NCI-H446 (cell line): ENCODE measurements around the gene TBXAS1.

Experiments used
- DNase-seq, 2 experiments: peaks; one replicate each; lab custom pipeline; 2025; lab: John Stamatoyannopoulos, UW

TBXAS1 gene

DNA sequence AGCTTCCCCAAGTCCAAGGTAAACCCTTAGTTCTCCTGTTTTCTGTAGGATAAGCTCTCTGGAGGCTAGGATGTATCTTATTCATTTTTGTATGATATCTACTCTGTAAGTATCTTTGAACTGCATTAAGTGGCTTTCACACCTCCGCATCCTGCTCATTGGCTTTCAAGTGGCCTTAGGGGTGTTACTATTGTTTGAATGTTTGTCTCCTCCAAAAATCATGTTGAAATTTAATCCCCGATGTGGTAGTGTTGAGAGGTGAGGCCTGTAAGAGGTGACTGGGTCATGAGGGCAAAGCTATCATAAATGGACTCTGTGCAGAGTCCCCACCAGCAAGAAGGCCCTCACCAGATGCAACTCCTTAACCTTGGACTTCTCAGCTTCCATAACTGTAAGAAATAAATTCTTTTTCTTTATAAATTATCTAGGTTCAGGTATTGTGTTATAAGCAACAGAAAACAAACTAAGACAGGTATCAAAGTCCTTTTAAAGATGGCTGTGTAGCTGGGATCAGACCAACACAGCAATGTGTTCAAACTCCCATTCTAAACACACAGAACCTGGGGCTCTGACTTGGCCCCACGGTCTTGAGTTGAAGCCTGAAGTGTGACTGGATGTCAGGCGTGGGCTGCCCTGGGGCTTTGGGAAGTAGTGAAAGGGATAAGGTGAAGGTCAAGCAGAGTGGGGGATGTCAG lies 25.9 kb downstream of the TBXAS1 start:
- no peak for DNase-seq

DNA sequence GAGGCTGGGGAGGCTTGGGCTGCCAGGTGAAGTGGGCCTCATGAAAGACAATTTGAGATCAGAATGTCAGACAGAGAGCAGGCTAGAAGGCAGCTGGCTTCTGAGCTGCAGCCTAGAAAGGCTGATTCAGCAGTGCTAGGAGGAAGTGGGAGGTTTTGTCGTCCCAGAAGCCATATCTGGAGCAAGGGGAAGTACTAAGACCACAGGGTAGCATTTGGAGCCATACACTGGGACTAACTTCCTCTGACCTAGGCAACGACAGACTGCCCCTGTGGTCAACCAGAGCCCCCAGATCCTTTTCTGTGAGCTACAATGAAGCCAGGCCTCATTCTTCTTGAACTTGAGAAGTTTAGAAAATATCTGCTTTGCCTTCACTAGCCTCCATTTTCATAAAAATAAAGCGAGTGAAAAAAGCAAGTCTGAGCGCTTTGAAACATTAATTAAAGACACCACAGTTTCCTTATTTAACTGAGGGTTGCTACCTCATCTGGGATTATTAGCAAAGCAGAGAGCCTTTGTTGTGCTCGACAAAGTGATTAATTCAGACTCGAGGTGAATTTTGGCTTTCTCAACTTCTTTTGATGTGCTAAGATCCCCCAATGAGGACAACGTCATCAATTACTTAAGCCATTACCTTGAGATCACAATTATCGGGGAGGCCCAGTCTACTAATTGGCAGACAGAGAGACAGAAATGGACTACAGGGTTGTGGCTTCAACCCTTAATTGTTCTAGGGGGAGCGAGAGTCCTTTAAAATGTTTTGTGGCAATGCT lies 26.6 kb downstream of the TBXAS1 start:
- DNase-seq, result no peak

DNA sequence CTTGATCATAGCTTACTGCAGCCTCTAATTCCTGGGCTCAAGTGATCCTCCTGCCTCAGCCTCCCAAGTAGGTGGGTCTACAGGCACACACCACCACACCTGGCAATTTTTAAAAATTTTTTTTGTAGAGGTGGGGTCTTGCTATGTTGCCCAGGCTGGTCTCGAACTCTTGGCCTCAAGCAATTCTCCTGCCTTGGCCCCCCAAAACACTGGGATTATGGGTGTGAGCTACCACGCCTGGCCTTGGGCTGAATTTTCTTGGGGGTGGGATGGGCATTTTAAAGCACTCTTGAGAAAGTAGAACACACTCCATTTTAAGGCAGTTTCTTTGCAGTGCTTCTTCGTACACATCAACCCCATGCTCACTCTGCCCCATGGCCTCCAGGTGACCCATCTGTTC lies 28.7 kb downstream of the TBXAS1 start:
- DNase-seq, result no peak

DNA sequence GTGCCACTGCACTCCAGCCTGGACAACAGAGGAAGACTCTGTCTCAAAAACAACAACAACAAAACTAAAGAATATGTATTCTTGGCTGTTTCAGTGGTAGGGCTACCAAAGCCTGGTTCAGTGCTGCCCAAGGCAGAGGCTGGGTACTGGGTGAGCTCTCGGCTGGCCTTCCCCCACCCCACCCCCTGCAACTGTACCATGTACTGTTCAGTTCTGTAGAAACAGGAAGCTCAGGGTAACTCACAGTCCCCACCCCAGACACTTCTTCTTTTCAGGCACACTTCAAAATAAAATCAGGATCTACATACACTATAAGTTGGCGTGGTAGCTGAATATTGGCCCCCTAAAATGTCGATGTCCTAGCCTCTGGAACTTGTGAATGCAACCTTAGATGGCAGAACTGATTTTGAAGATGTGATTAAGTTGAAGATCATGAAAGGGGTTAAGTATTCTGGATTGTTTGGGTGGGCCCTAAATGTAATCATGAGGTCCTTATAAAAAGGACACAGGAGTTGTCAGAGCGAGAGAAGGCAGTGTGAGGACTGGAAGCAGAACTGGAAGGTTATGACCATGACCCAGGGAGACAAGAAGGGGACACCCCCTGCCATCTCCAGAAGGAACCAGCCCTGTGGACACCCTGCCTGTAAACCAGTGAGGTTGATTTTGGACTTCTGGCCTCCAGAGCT lies 31.2 kb downstream of the TBXAS1 start:
- DNase-seq, result no peak

DNA sequence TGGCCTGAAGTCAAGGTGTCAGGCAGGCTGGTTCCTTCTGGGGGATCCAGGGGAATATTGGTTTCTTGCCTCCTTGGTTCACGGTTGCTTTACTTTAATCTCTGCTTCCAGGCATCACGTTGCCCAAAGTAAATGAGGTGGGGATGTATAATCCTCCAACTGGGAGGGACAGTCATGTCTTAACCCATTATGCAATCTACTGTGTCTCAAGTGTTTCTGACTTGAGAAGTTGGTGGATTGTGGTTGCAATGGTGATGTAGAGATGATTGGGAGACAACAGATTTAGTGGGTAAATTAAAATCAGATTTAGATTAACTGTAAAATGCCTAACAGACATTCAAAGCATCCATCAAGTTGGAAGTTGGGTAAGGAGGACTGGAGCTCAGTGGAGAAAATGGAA lies 32.7 kb downstream of the TBXAS1 start:
- no peak for DNase-seq

DNA sequence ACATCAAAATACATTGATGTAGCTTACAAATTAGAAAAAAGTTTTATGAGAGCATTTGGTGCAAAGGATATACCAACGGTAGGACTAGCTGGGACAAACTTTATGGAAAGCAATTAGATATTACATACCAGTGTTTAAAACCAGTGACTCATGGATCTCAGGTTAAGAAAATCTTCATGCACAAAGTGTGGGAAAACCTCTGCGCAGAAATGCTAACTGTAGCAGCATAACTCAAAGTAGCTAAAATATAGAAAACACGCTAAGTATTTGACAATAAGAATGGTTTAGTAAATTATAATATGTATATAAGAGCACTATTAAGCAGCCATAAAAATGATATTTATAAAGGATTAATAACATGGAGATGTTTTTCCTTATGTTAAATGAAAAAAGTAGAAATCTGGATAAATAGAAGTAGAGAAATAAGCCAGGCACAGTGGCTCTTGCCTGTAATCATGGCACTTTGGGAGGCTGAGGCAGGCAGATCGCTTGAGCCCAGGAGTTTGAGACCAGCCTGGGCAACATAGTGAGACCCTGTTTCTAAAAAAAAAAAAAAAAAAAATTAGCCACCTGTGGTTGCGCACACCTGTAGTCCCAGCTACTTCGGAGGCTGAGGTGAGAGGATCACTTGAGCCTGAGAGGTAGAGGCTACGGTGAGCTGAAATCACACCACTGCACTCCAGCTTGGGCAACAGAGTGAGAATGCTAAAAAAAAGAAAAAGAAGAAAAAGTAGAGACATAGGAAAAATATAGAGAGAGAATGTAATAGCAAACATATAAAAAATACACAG lies 37.2 kb downstream of the TBXAS1 start:
- DNase-seq, result no peak

DNA sequence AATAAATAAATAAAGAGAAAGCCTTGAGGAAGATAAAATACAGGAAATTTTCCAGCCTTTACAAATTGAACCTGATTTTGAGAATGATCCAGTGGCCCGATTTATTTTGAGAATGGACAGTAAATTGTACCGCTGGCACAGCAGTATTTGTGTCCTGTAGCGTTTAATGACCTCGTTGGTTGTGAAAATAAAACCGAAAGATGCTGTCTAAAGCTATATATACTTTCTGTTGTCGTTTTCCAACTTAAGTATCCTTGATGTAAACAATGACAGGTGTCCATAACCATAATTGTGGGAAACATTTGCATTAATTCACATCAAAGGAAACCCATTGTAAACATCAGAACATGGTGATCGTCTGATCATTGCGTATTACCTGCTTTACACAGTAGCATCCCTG lies 38.8 kb downstream of the TBXAS1 start:
- DNase-seq, result no peak

DNA sequence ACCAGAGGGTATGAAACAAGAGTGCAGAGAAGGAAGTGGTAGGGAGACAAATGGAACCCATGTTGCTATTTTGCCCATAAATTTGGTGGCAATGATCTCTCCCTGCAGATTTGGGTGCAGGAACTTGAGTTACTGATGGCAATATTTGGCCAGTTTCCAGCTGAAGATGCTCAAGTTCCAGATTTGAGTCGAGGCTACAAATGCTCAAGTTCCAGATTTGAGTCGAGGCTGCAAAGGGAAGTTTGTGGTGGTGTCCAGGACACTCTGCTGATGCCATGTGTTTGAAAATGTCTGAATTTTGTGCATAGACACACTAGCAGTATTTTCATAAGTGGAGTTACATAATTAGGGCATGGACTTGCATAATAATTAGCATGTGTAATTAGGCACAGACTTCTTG lies 40.8 kb downstream of the TBXAS1 start:
- no peak for DNase-seq

DNA sequence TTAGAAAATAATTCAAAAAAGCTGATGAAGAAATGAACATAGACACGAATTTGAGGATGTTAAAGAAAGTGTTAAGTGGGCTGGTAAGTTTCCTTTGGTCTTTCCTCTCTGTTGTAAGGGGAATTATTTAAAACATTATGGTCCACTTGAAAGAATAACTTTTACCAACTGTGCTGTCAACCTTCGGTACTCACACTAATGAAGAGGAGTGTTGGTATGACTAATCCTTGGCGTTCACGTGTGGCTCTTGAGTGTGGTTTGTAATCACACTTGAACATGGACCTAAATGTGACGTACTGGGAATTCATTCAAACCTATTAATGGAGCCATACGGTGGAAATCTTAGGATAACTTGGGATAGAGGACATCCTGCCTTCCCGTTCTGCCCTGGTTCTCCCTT lies 41.3 kb downstream of the TBXAS1 start:
- DNase-seq, result no peak

DNA sequence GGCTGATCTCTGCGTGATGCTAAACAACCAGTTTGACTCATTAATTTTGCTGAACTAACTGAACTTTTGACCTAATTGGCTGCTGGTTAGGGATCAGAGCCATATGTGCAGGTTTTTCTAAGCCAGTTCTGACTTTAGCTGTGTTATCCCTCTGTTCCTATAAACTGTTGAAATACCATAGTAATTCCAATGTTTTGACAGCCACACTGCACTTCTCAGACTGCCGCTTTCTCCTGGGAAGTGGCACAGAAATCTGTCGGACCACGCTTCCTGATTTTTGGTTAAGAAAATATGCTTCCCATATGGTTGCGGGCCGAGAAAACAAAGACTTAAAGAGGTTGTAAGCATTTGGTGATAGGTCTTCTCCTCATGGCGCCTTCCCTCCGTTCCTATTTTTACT lies 42.3 kb downstream of the TBXAS1 start:
- DNase-seq, result no peak

DNA sequence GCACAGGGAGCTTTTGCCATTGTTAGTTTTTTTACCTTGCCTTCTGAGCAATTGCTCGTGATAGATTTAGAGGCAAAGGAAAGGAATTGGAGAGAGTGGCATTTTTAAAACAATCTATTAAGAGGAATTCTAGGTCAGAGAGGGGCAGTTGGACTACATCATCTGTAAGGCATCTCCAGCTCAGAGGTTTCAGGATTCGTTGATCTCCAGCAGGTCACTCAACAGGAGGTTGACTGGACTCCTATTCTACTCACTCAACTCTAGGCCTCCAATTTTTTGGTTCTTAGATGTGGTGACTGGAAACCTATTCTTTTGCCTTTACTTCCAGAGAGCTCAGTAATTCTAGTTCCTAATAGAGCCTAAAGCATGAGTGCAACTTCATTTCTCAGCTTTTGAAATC lies 42.8 kb downstream of the TBXAS1 start:
- DNase-seq, result no peak

DNA sequence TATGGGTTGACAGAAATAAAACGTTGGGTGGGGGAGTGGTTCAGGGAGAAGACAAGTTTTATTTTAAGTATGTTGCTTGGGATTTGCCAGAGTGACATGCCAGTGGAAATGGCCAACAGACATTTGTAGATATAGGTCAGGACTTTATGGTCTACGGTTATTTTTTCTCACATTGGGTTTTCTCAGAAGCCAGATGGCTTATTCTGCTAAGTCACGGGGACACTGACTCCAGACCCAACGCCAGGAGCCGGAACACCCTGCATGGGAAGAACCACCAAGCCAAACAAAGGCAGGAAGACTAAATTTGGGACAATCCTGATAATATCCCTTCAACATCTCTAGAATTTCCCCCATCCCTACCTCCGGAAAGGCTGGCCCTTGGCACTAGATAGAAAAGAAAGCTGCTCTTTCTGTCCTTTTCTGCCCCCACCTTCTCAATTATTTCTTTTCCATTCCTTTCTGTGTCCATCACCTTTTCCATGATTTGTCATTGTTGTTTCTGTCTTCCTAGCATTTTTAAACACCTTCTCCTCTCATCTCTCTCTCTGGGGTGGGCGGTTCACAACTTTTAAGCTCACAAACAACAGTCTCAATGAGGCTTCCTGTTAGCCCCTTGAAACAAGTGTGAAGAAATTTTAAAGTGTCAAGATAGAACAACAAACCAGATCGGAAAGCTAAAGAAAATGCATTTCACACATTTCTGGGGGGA lies 44.7 kb downstream of the TBXAS1 start:
- no peak for DNase-seq

DNA sequence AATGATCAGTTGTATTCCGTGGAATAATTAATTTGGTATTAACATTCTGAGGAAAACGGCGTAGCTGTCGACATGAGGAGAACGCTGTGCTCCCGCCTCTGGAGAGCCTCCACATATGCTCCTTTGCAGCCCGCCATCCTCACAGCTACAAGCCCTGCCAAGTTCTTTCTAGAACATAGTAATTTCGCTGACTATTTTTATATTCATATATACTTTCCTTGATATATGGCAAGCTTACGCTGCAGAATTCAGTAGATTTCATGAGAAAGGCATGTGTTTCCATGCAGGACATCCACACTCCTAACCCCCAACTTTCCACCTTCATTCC lies 45.2 kb downstream of the TBXAS1 start:
- DNase-seq, result no peak

DNA sequence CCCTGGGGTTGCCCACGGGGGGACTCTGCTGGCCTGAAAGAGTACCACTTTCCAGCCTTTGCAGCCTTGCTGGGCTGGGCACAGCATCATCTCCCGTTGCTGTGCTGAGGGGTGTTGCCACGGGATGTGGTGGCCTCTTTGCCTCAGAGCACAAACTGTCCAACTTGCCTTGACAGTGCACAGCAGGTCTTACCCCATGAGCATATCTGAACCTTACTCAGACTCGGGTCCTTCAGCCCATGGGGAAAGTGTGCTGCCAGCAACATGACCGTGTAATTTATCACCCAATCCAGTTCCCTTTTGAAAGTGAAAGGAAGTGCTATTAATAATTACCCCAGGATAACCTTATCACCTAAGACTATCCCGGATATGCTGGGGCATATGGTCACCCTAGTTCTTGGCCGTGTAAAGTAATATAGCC lies 46.8 kb downstream of the TBXAS1 start:
- DNase-seq, result no peak

DNA sequence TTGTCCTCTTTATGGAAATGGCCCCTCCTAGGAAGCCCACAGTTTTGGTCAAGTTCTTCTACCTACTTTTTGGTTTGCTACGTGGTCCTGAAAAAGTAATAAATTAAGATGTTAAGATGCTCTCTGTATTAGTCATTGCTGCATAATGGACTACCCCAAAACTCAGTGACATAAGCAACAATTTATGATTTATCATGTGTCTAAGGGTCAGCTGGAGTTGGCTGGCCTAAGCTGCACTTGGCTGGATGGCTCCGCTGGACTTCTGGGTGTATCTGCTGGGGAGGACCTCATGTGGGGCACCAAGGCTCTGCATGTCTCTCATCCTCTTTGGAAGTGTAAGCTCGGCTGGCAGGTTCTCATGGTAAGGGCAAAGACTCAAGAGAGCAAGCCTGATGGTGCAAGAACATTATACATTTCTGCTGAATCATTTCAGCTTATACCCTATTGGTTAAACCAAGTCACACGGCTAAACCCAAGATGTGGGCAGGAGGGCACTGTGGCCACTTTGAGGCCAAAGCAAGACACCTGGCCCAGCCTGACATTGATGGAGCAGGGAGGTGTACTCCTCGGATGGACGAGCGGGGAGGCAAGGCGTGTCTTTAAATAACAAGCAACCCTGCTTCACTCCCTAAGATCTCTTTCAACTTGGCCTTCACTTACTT lies 47.7 kb downstream of the TBXAS1 start:
- no peak for DNase-seq

DNA sequence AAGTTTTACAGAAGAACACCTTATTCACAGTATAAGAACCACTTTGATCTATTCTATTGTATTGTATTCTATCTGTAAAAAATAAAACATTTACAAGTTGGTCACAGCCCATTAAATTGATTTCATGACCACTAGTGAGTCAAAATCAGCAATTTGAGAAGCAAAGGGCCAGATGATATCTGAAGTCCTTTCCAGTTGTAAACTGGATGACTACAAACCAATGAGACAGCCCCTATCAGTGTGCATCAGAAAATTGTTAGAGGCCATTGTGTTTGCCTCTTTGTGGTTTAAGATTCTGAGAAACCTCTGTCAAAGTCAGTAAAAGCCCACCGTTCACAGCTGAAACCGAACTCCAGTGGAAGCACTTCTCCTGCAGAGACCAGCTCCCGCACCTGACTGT lies 54.8 kb downstream of the TBXAS1 start:
- no peak for DNase-seq

DNA sequence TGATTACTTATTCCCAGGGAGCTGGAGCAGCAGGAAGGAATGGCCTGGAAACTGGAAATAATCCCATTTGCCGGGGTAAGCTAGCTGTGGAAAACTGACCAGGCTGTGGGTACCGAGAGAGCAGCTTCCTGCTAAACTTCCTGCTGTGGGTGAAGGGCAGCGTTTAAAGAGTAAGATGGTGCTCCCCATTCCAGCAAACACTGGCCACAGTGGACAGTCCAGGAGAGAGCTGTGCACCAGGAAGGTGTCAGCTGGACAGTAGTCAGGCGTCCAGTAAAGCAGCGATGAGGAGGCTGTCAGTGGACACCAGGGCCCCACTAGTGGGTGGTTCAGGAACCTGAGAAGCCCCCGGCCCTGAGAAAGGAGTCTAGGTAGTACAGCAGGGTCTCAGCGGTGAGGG lies 55.4 kb downstream of the TBXAS1 start:
- DNase-seq, result no peak

DNA sequence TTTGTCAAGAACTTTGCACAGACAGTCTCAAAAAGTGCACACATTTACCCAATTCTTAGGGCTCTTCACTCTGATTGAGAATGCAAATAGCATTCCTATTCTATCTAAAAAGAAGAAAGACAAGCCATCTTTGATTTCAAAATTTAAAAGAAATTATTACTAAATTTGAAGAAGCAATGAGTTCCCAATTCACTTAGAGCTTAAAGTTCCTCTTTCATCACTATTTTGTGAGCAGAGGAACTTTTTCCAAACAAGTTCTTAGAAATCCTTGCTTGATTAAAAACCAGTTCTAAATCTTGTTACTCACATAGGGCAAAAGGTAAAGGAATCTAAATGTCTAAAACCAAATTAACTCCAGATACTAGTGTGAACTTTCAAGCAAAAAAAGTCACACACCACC lies 56.4 kb downstream of the TBXAS1 start:
- no peak for DNase-seq

DNA sequence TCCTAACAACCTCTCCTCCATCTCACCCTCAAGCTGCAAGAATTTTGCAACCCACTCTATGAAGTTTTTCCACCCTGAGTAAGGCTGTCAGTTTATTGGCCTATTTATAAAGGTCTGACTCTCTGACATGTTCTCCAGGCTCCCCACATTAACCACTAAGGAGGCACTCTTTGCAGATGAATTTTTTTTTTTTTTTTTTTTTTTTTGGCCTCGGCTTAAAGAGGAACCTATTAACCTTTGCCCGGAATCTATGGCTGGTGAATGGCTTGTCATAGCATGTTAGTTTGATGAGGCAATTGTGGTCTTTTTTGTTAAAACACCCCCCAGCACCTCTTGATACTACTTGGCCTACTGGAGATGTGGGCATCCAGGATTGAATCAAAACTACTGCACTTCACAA lies 57.1 kb downstream of the TBXAS1 start:
- no peak for DNase-seq

DNA sequence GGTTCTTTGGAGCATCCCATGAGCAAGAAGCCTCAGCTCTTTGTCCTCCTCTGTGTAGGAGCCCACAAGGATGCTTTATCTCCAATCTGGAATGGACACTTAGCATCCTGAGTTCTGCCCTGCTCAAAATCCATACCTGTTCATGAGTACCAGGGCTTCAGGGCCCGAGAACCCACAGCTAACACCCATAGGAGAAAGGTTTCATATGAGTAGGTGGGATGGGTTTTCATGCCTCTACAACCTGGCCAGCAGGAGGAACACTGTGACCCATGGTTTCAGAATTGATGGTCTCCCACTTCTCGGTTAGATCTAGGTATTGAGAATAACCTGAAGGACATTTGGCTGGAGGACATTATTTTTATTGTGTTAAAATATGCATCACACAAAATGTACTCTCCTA lies 57.8 kb downstream of the TBXAS1 start:
- no peak for DNase-seq

DNA sequence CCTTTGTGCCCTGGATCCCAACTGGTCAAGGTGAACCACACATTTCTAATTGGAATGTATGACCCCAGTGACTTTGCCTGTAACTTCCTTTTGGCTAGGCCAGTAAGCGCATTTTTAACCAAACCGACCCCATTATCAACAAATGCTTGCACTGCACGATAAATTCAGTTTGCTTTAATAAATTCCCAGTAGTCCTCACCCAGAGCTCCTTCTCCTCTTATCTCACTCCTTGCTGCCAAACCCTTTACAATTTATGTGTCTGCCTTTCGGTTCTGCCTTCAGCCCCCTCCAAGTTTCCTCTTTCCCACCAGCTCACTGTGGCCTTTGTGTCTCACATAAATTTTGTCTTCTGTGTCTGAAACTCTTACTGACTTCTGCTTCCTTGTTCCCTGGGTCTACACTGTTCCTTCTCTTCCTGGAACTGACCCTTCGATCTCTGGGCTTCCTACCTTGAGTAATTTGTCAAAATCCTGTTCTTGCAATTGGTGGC lies 59.0 kb downstream of the TBXAS1 start:
- DNase-seq, result no peak
